ENCODE data around the gene MATN4. TPM values are rescaled to one million over a fixed set of nuclear protein-coding genes. Genes with fewer than 3 reads are reported as not detected.

Gene MATN4
- total and polyA plus RNA-seq, 11 donors: not detected

DNA sequence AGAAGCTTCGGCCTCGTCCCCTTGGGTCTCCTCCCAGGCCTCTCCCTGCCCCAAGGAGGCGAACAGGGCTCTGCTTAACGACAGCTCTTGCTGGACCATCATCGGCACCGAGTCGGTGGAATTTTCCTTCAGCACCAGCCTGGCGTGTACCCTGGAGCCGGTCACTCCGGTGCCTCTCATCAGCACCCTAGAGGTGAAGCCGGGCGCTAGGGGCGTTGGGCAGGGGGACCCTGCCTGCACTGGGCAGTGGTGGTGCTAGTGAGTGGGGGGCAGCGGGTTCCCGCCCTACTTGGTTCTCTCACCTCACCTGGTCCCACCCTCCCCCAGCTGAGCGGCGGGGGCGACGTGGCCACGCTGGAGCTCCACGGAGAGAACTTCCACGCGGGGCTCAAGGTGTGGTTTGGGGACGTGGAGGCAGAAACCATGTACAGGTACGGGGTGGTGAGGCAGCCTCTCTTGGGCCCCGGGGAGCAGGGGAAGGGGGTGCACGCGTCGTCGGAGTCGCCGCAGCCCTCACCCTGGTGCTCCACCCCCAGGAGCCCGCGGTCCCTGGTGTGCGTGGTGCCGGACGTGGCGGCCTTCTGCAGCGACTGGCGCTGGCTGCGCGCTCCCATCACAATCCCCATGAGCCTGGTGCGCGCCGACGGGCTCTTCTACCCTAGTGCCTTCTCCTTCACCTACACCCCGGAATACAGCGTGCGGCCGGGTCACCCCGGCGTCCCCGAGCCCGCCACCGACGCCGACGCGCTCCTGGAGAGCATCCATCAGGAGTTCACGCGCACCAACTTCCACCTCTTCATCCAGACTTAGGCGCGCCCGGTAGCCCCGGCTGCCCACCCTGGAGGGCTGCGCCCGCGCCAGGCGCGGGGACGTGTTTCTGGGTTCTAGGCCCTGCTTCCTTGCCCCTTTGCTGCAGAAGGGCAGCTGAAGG, 8.3 kb upstream of the MATN4 start:
- no peak for ATAC-seq
- DNase-seq: no peak
- Histone ChIP-seq H3K27me3 (peaks cover 10 to 47% (median 38%) of the 10 kb centered on the region in 9 donors), H3K27ac (no peak overlapping the region), H3K9me3 (no peaks in the 10 kb centered on the region), H3K4me3 (no peak overlapping the region), H3K36me3 (no peaks in the 10 kb centered on the region), H3K4me1 (peaks cover 0 to 23% (median 0%) of the 10 kb centered on the region in 12 donors)
- no peak for TF ChIP-seq POLR2A (IDR thresholded peaks at IDR 0.05)
- TF ChIP-seq, protein P1, sequence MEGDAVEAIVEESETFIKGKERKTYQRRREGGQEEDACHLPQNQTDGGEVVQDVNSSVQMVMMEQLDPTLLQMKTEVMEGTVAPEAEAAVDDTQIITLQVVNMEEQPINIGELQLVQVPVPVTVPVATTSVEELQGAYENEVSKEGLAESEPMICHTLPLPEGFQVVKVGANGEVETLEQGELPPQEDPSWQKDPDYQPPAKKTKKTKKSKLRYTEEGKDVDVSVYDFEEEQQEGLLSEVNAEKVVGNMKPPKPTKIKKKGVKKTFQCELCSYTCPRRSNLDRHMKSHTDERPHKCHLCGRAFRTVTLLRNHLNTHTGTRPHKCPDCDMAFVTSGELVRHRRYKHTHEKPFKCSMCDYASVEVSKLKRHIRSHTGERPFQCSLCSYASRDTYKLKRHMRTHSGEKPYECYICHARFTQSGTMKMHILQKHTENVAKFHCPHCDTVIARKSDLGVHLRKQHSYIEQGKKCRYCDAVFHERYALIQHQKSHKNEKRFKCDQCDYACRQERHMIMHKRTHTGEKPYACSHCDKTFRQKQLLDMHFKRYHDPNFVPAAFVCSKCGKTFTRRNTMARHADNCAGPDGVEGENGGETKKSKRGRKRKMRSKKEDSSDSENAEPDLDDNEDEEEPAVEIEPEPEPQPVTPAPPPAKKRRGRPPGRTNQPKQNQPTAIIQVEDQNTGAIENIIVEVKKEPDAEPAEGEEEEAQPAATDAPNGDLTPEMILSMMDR (IDR thresholded peaks at IDR 0.05): no peak
- intact Hi-C loops (cut with DNase I): loop anchor here in 4 of 10 donors (5.0 kb wide), 4 partner anchors 121 to 456 kb away; no protein-coding TSS in a partner anchor
- whole genome bisulfite sequencing, 4 donors: 17 to 52% (median 23%) methylated on average over 38 to 71 of the region's 71 CpGs

DNA sequence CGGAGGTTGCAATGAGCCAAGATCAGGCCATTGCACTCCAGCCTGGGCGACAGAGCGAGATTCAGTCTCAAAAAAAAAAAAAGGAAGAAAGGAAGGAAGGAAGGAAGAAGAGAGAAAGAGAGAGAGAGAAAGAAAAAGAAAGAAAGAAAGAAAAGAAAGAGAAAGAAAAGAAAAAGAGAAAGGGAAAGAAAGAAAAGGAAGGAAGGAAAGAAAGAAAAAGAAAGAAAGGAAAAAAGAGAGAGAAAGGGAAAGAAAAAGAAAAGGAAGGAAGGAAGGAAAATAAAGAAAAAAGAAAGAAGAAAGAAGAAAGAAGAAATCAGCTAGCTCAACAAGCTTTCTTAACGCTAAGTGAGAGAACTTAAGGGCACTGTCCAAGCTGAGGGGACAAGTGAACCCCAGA, 7.6 kb upstream of the MATN4 start:
- no peak for DNase-seq
- H3K4me1 ChIP-seq: peaks cover 0 to 17% (median 0%) of the 10 kb centered on the region in 12 donors
- TF ChIP-seq, protein P1 (IDR thresholded peaks at IDR 0.05): no peak
- TF ChIP-seq POLR2A (IDR thresholded peaks at IDR 0.05): no peak
- H3K9me3 ChIP-seq: no peaks in the 10 kb centered on the region
- no peak for ATAC-seq
- H3K27ac ChIP-seq: no peak overlapping the region
- peaks cover 11 to 54% (median 40%) of the 10 kb centered on the region in 9 donors for H3K27me3 ChIP-seq
- H3K4me3 ChIP-seq: no peak overlapping the region
- intact Hi-C loops (cut with DNase I): loop anchor here in 4 of 10 donors (5.0 kb wide), 4 partner anchors 122 to 457 kb away; no protein-coding TSS in a partner anchor
- WGBS, 4 donors: 85 to 90% (median 88%) methylated on average over 4 of the region's 4 CpGs
- no peaks in the 10 kb centered on the region for H3K36me3 ChIP-seq

DNA sequence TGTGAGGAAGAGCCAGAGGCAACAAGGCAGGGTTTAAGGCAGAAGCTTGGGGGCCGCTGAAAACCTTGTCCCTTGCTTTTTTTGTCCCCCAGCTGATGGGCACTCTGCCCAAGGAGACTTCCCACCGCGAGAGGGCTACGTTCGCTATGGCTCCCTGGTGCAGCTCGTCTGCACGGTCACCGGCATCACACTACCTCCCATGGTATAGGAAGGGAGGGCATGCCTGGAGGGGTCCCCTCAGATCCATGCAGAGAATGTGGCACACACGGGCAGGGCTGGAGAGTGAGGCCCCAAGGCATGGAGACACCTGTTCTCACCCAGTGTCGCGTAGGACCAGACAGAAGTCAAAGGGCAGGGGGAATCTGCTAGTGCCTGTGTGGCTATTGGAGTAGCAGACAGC, 5.8 kb upstream of the MATN4 start:
- ATAC-seq (no peak), DNase-seq (no peak)
- Histone ChIP-seq H3K4me1 (peaks cover 0 to 10% (median 0%) of the 10 kb centered on the region in 12 donors), H3K9me3 (no peaks in the 10 kb centered on the region), H3K4me3 (no peak overlapping the region), H3K36me3 (no peaks in the 10 kb centered on the region), H3K27ac (no peak overlapping the region), H3K27me3 (peaks cover 11 to 60% (median 40%) of the 10 kb centered on the region in 9 donors)
- WGBS, 4 donors: 80 to 87% (median 84%) methylated on average over 11 of the region's 11 CpGs
- intact Hi-C loops (cut with DNase I): no loop called here
- no peak for TF ChIP-seq POLR2A (IDR thresholded peaks at IDR 0.05)
- TF ChIP-seq, protein P1 (IDR thresholded peaks at IDR 0.05): no peak

DNA sequence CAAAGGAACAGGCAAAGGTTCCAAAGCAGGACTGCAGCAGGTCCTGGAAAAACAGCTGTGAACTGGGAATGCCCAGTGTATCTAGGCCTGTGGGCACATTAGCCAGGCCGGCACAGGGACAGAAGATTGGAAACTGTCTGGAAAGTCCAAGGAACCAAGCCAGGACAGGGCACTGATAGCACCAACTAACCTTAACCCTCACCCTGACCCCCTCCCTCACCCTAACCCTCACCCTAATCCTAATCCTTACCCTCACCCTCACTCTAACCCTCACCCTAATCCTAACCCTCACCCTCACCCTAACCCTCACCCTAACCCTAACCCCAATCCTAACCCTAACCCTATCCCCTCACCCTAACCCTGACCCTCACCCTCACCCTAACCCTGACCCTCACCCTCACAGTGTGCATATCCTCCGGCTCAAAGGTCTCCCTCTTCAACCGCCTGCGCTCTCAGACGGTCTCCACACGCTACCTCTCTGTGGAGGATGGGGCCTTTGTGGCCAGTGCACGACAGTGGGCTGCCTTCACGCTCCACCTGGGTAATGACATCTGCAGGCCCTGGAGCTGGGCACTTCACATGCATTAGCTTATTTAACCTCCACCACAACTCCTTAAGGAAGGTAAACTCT, 5.1 kb upstream of the MATN4 start:
- Histone ChIP-seq H3K4me1 (peaks cover 0 to 13% (median 0%) of the 10 kb centered on the region in 12 donors), H3K27ac (no peak overlapping the region), H3K9me3 (no peaks in the 10 kb centered on the region), H3K4me3 (no peak overlapping the region), H3K27me3 (peaks cover 11 to 63% (median 40%) of the 10 kb centered on the region in 9 donors), H3K36me3 (no peaks in the 10 kb centered on the region)
- 88 to 94% (median 92%) methylated on average over 8 of the region's 8 CpGs for WGBS, 4 donors
- TF ChIP-seq, protein P1 (IDR thresholded peaks at IDR 0.05): no peak
- no peak for TF ChIP-seq POLR2A (IDR thresholded peaks at IDR 0.05)
- no peak for DNase-seq
- intact Hi-C loops (cut with DNase I): no loop called here
- ATAC-seq: no peak
